NCI-H1048 (cell line): ENCODE measurements around the gene ARAP1.

Source experiments
- DNase-seq: peaks from one replicate; lab custom pipeline; 2025; lab: John Stamatoyannopoulos, UW

Gene ARAP1

DNA sequence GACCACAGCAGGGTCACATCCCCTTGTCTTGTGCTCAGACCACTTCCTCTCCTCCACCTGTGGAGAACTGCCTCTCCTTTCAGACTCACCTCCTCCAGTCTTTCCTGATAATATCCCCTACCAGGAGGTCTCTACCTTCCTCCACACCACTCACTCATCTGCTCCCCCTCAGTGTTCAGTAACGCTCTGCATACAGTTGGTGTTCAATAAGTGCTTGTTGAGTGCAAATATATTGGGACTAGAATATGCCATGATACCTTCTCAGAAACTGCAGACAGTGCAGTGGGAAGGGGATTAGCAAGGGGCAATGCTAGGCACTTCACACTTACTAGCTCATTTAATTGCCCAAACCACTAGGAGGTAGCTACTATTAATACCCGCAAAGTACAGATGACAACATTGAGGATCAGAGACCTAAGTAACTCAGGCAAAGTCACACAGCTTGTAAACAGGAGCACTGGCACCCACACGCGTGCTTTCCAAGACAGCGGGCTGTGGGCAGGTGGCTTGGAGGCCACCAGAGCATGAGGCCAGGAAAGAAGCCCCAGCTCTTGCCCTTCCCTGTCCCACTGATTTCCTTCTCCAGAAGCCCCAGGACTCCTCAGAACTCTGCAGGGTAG lies 69.9 kb downstream of the ARAP1 start:
- no peak for DNase-seq

DNA sequence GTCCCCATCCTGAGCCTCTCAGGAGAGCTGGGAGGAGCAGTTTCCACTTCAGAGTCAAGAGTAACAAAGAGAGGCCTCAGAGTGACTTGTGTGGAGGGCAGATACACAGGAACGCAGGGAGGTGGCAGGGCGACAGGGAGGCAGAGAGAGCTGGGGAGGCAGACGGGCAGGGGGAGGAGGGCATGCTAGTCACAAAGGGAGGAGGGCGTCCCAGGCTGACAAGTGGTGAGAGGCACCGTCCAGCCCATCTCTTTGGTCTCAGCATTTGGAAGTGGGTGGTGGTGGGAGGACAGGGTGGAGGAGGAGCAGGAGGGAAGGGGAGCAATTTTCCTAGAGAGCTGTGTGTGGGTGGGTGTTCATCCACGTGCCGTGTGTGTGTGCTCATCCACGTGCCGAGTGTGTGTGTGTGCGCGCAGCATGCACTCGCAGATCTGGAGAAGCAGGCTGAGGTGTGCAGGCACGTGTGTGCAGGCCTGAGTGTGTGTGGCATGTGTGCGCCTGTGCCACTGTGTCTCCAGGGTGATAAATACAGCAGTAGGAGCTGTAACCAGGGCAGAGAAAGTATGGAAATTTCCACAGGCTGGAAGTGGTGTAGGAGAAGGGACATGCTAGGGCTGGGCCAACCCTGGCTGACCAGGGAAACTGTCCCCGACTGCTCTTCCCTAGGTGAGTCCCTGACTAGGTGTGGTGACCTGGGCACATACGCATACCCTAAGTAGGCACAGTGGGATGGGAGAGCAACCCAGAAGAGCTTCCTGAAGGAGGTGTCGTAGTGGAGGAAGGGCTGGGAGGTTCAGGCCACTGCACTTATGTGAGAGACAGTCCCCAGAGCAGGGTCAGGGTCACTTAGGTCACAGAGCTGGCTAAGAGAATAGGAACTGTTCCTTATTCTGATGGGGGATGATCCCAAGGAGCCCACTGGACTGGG lies 70.7 kb downstream of the ARAP1 start:
- DNase-seq: no peak

DNA sequence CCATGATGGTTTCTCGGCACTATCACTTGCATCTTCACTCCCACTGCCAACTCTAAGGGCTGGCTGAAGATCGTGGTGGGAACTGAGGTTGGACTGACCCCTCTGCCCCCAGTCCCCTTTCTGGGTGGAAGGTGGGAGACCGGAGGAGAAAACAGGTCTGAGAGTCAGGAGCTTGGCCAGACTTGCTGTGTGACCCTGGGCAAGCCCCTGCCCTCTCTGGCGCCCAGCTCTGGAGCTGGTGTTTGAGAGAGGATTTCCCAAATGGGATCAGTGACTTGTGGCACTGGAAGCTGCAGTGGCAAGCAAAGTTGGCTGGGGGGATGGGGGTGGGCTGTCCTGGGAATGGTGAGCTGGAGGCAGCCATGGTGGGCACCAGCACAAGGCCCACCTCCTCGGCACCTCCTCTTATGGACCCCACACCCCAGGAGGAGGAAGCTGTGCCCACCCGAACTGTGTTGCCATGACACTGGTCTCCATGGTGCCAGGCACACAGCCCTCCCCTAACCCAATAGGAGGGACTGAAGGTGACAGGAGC lies 71.5 kb downstream of the ARAP1 start:
- no peak for DNase-seq

DNA sequence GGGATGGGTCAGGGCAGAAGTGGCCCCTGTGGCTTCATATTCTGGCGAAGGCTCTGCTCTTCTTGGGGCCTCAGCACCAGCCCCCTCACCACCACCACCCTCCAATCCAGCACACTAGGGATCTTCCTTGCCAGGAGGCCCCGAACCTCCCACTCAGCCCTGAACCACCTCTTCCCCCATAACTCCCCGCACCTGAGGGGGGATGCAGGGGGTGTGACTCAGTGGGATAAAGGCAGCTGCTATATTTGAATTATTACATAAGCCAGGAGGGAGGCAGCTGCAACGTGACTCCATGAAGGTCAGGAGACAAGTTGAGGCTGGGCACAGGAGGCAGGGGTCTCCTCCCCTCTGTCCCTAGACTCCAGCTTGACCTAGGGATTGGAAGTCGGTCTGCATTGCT lies 72.3 kb downstream of the ARAP1 start:
- no peak for DNase-seq

DNA sequence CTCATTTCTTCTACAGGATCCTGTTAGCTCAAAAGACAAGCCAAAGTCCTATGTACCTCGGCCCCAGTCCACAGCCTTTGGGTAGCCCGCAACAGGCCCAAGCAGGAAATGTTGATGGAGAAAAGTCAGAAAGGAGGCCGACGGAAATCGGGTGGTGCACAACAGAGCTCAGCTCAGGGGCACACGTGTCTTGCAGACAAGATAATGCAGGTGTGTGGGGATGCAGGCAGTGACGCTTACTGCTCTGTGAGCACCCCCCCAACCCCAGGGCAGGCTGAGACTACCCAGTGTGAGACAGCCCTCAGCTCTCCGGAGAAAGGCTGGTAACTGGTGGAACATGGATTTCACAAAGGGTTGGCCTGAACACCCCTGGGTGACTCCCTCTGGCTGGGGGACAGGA lies 73.7 kb downstream of the ARAP1 start:
- DNase-seq: no peak

DNA sequence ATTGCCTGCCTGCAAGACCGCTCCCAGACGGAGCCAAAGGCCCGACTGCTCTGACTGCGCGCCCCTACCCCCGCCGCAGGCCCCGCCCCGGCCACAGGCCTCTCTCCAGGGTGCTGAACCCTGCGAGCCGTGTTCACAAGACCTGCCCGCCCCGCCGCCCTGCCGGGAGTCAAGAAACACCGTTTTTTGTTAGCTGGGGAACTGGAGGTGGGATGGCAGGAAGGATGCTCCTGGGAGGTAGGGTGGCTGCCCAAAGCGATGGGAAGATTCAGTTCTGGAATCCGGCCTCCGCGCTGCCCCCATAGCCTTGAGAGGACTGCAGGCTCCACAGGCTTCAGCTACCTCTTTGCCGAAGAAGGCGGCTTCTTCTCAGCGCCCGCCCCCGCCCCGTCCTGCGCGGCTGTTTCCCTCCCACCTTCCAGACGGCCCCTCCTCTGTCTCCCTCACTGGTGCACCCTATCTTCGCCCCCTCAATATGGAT lies 75.3 kb downstream of the ARAP1 start:
- no peak for DNase-seq

DNA sequence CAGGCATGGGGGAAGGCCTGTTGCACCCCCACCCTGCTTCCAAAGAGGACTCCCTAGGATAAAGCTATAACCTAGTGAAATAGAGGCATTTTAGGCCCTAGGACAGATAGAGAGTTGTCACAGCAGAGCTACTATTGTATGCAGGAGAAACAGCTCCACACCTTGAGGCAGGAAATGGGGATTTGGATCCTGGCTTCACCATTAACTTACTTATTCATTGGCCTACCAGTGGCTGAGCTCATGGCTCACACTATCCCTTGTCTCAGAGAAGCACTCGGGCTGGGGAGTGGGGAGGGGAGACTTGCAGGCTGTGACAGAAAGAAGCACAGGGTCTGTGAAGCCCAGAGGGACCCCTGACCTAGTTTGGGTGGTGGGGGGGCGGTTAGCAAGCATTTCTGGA lies 77.0 kb downstream of the ARAP1 start:
- no peak for DNase-seq

DNA sequence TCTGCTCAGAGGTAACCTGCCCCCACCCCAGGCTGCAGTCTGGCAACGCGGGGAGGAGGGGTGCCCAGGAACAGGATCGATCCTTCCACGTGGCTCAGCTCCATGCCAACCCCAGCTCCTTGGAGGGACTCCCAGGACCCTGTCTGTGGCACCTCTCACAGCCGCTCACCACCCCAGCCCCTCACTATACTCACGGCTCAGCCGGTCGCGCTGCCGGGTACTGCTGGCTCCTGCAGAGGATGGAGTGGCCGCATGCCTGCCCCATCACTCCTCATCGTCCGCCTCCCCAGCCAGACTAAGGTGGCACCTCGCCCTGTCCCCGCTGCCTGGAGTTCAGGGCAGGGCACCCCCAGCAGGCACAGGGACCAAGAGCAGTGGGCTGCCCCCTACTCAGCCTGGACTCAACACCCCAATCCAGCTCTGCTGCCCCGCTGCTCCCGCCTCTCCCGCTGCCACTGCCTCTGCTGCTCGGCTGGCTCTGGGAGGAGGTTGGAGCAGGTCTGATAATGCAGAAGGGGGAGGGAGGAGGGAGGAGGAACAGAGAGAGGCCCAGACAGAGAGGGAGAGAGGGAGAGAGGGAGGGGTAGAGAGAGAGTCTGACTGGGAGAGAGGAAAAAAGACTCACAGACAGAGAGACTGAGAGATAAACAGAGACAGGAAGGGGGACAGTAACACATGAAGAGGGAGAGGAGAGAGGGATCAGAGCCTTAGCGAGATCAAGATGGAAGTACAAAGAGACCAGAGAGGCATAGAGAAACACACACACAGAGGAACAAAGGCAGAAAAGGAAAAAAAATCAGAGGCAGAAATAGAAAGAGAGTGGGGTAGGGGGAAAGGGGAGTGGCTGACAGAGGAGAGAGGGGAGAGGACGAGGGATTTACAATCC lies 78.0 kb downstream of the ARAP1 start, which contains the start of gene PDE2A:
PDE2A (minus strand) TSS at position 480 of the 886 bp plus-strand sequence; CDS start at position 265, 215 bp downstream.
- no peak for DNase-seq

DNA sequence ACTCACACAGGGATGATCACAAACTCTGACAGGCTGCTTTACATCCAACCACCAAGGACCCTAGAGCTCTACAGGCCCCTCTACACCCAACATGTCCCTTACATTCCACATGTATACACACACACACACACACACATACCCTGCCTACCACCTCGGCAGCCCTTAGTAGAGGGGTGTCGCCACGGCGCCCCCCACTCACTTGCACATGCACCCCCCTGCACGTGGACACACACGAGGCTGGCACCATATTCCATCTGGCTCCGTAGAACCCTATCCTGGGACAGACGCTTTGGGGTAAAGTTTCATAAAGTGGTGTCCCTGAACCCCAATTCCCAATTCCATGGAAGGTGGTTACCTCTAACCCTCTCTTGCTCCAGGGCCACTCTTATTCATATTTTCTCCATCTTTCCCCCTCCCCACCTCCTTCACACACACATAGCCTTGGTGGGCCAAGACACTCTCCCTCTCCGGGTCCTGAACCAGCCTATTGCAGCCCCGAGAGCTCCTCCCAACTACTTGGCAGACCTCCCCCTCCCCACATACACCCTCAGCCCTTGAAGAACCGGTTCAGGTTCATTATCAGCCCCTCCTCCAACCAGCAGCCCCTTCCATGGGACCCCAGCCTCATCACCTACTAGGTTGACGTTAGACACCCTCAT lies 78.8 kb downstream of the ARAP1 start:
- DNase-seq: no peak

DNA sequence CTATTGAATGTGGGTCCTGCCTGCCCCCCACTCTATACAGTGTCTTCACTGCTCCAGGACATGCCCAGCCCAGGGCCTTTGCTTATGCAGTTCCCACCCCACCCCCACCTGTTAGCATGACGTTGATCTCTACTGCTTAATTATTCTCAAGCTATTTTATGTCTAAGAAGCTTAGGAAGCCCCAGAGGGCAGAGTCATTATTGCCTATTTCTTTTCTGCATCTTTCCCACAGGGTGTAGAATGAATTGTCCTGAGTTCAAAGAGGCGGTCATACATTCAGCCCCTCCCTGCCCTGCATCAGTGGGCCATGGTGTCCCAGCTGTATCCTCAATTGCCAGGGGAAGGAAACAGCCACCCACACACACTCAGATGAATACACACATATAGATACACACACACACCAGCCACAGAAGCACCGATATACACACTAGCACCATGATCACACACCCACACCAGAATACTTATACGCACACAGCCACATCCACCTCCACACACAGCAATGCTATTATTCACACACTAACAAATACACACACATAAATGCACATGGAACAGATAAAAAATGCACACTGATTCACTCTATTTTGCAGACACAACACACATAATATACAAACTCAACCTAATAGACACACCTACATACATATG lies 79.5 kb downstream of the ARAP1 start:
- no peak for DNase-seq

DNA sequence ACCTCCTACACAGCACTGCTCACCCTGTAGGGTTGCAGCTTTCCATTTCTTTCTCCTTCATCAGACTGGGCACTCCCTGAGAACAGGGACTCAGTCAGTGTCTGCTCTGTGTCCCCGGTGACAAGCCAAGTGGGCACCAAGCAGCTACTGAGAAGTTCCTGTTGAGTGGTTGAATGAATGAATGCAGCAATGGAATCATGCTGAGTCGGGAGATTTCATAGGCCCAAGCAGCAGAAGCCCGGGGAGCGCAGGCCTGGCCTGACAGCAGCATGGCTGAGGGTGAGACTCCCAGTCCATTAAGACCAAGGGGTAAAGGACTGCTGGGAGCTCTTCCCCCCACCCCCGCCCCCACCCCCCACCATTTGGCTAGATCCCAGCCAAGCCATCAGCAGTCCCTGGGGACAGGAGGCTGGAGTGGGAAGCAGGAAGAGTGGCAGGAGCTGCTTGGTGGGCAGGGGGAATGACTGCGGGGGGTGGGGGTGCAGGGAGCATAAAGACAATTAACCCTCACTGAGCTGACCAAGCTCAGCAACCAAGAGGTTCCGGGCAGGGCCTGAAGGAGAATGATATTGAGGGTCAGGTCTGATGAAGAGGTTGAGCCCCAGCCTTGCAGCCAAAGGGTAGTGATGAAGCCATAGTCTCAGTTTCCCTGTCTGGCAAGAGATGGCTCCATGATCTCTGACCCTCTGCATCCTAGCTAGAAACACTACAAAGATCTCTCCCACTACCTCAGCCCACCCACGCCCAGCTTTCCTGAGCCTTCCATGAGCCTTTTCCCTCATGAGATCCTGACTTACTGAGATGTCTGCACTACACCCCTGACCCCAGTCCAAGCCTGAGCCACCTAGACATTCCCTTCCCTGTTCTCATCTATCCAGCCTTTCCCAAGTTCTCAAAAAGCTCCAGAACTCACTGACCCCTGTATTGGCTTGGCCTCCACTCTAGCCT lies 80.8 kb downstream of the ARAP1 start:
- DNase-seq: no peak

DNA sequence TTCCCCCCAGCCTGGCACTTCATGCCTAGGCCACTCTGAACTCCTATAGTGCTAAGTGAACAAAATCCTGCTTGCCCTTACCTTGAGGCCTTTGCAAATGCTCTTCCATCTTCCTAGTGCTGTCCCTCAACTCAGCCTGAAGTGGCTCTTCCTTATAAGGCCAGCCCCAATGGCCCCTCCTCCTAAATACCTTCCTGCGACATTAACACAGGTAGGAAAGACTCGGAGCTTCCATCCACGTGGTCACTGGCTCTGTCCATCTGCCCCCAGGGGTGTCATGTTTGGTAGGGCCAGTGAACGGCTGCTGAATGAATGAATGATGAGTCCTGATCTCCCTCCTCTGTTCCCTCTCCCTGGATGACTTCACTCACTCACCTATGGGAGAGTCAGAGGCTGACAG lies 82.2 kb downstream of the ARAP1 start:
- DNase-seq: no peak

DNA sequence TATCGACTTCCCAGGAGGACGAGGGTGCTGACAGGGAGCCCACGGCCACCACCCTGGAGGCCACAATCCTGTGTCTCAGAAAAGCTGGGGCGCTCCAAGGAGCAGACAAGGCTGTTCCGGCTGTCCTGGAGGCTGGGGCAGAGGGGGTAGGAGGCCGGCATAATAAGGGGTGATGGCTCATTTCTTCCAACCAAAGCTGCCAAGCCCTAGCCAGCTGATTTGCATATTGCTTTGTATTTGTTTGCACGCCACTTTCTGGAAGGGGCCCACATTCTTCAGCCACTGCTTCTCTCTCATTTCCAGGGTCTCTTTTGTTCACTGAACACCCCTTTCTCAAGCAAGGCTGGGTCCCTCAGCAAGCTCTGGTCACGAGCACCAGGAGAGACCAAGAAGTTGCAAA lies 82.7 kb downstream of the ARAP1 start:
- no peak for DNase-seq

DNA sequence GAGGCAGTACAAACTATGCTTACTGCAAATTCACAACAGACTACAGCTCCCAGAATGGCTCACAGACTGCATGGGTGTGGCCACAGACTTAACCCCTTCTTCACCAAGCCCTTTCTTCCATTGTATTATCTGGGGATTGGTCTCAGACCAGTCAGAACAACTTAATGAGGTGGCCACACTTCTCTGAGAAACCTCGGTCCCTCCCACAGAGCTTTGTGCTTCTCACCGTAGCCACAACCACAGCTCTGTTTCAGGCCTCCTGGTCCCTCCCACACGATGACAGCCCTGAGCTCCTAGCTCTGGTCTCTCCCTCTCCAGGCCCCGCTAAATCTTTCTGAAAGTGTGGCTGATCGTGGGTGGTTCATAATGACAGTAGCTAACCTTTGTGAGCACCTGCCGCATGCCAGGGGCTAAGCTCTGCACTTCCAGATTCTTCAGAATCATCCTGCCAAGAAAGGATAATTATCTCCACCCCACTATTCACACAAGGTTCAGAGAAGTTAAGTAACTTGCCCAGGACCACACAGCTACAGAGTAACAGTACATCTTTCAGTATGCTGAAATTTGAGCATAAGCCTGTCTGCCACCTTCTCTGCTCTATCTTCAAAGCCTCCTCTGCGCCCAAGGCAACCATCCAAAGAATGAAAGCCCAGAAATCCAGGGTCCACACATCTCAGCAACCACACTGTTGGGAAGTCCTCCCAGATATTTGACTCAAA lies 83.4 kb downstream of the ARAP1 start:
- DNase-seq: no peak

DNA sequence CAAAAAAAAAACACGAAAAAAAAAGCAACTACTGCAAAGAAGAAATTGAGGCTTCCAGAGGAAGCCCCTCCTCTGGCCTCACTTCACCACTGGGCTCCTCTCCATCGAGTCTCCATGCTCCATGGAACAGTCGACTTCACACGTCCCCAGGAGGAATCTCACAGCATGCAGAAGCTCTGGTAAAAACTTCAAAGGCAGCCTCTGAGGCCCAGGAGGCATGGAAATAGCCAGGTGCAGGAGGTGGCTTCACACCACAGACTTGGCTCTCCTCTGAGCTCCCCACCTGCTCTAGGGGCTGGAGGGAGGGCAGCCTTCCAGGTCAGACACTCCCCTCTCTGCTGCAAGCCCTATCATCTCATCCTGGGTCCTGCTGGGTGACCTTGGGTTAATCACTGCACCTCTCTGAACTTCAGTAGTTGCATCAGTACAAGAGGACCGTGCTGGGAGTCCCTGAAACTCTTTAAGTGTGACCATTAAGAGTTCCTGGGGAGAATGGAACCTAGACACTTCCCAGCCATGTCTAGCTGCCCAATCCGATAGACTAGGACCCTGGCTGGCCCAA lies 86.2 kb downstream of the ARAP1 start:
- DNase-seq: no peak

DNA sequence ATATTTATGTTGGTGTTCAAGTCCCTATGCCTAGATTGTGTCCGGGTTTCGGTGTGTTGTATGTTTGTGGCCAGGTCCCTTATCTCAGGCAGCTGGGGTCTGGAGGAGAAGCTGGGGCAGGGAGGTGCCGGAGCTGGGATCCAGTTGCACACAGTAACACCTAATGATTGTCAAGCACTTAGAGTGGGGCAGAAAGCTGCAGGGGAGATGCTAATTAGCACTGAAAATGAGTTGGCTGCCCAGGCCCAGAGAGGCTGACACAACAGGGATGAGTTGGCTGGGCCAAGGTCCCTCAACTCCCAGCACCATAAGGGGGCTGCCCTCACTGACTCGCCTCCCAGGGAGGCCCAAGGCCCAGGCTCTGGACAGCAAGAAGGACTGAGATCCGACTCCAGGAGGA lies 90.2 kb downstream of the ARAP1 start:
- DNase-seq: no peak

DNA sequence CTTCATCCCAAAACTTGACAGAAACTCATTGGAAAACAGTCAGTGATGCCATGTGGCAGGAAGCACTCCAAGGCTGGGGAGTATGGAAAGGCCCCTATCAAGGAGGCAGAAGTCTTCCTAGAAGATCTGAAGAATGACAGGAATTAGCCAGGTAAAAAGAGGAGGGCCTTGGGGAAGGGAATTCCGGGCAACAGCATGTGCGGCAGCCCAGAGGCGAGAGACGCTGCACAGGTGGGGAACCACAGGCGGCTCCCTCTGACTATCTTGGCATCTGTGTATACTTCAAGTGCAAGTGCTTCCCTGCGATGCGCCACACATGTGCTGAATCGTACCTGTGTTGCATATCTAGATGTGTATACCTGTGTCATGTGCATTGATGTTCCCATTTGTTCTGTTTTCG lies 90.7 kb downstream of the ARAP1 start:
- DNase-seq: no peak

DNA sequence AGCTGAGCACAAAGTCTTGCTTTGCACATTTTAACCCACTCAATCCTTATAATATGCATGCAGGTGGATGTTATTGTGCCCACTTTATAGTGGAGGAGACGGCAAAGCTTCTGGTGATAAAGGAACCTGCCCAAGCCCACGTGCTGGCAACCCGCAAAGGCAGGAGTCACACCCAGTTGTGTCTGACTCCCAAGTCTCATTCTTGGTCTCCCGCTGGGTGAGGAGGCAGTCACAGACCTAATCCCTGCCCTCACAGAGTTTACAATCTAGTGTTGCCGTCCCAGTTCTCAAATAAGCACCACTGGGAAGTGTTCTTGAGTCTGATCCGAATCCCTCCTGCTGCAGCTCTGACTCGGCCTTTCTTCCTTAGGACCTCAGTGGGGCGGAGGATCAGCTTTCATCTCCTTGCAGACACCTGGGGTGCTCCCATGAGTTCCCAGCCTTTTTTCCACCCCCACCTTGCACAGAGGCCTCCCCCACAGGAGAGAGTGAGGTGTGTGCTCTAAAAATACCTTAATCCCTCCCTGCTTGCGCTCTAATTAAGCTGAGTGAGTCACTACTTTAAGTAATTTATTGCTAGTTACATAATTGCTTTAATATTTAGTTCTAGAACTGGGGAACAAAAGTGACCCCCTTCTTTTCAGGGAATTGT lies 93.1 kb downstream of the ARAP1 start:
- no peak for DNase-seq
